NCI-H524 (cell line): ENCODE data around the gene GCG.

Experiments
- DNase-seq, 2 experiments: peaks; one replicate each; lab custom pipeline; 2025; lab: John Stamatoyannopoulos, UW

GCG gene

GRCh38 chr2:162149940-162150339, 2.1 kb downstream of the GCG start:
- DNase-seq, result no peak

GRCh38 chr2:162149466-162149865, 2.6 kb downstream of the GCG start:
- DNase-seq, result no peak

- DNase-seq, result no peak
Observed at GRCh38 chr2:162148956-162149355, 3.1 kb downstream of the GCG start.

- DNase-seq, result no peak
Observed at GRCh38 chr2:162143969-162144368, 8.1 kb downstream of the GCG start.

- DNase-seq, result no peak
Observed at GRCh38 chr2:162138310-162138709, 13.7 kb downstream of the GCG start.

- DNase-seq, result no peak
Observed at GRCh38 chr2:162127422-162127821, 24.6 kb downstream of the GCG start.

- no peak for DNase-seq
Observed at GRCh38 chr2:162126527-162126926, 25.5 kb downstream of the GCG start.

- peak in 1 of 2 experiments; percentile 8 for DNase-seq
Observed at GRCh38 chr2:162126111-162126519, 25.9 kb downstream of the GCG start.

GRCh38 chr2:162125138-162125537, 26.9 kb downstream of the GCG start:
- DNase-seq, result no peak

- DNase-seq, result peak; percentile 7 to 56
Observed at GRCh38 chr2:162123806-162124758, 28.0 kb downstream of the GCG start.

GRCh38 chr2:162118166-162119031, 33.6 kb downstream of the GCG start:
- DNase-seq, result no peak

GRCh38 chr2:162116352-162116751, 35.7 kb downstream of the GCG start:
- DNase-seq, result no peak

GRCh38 chr2:162115076-162115475, 37.0 kb downstream of the GCG start:
- DNase-seq, result no peak

GRCh38 chr2:162114271-162114670, 37.8 kb downstream of the GCG start:
- DNase-seq, result no peak

GRCh38 chr2:162113776-162114168, 38.3 kb downstream of the GCG start:
- DNase-seq, result no peak

GRCh38 chr2:162113088-162113775, 38.8 kb downstream of the GCG start:
- DNase-seq, result no peak

GRCh38 chr2:162111958-162112850, 39.8 kb downstream of the GCG start:
- DNase-seq, result no peak

GRCh38 chr2:162107361-162107901, 44.6 kb downstream of the GCG start:
- DNase-seq, result no peak

GRCh38 chr2:162106746-162107145, 45.3 kb downstream of the GCG start:
- no peak for DNase-seq

- no peak for DNase-seq
Observed at GRCh38 chr2:162106146-162106551, 45.9 kb downstream of the GCG start.
